Measurements from ENCODE around the gene NSMCE4A.
"Not testable (repeated sequence)": the region's sequence is repeated elsewhere in the genome, so short reads cannot be mapped to it uniquely, and the experiment has no call there.

Gene NSMCE4A, protein sequence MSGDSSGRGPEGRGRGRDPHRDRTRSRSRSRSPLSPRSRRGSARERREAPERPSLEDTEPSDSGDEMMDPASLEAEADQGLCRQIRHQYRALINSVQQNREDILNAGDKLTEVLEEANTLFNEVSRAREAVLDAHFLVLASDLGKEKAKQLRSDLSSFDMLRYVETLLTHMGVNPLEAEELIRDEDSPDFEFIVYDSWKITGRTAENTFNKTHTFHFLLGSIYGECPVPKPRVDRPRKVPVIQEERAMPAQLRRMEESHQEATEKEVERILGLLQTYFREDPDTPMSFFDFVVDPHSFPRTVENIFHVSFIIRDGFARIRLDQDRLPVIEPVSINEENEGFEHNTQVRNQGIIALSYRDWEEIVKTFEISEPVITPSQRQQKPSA

DNA sequence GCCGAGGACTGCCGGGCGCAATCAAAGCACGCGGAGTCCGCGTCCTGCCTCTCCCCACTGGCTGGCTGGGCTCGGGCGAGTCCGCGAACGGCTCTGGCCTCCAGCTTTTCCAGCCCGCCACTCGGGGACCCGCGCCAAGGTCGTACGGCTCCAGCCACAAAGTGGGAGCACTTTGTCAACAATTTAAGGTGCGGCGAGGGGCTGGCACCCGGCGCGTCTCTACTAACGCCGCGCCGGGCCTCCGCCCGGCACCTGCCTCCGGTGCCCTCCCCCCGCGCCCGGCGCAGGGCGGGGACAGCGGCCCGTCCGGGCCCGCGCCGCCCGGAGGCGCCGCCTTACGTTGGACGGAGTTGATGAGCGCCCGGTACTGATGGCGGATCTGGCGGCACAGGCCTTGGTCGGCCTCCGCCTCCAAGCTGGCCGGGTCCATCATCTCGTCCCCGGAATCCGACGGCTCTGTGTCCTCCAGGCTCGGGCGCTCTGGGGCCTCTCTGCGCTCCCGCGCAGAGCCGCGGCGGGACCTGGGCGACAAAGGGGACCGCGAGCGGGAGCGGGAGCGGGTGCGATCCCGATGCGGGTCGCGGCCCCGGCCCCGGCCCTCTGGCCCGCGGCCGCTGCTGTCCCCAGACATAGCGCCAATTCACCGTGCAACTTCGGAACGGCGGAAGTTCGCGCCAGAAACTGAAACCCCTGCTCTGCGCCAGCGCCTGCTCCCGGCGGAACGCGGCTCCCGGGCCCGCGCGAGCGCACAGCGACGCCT is at the start of gene NSMCE4A:
NSMCE4A (minus strand) TSS at position 683 of the 760 bp plus-strand sequence; CDS start at position 631, 52 bp downstream.
- peak; percentile 80 for DNase-seq (ENCODE audit: low spot score)

DNA sequence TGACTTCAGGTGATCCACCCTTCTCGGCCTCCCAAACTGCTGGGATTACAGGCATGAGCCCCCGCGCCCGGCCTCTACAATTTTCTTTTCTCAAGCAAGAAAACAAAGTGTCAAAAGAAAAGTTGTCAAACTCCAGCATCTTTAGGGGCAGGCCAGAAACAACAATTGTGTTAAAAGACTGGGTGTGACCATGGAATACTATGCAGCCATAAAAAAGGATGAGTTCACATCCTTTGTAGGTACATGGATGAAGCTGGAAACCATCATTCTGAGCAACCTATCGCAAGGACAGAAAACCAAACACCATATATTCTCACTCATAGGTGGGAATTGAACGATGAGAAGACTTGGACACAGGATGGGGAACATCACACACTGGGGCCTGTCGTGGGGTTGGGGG is 48.2 kb upstream of the NSMCE4A start:
- DNase-seq (ENCODE audit: low spot score): not testable (repeated sequence)

DNA sequence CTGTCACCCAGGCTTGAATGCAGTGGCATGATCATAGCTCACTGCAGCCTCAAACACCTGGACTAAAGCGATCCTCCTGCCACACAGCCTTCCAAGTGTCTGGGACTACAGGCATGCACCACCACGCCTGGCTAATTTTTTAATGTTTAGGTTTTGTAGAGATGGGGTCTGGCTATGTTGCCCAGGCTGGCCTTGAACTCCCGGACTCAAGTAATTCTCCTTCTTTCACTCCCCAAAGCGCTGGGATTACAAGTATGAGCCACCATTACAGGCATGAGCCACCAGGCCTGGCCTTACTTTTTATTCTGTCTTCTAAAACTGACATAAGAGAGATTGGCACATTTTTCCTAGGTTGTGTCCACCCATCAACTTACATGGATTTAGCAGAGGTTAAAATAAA is 47.3 kb upstream of the NSMCE4A start:
- no peak for DNase-seq (ENCODE audit: low spot score)

DNA sequence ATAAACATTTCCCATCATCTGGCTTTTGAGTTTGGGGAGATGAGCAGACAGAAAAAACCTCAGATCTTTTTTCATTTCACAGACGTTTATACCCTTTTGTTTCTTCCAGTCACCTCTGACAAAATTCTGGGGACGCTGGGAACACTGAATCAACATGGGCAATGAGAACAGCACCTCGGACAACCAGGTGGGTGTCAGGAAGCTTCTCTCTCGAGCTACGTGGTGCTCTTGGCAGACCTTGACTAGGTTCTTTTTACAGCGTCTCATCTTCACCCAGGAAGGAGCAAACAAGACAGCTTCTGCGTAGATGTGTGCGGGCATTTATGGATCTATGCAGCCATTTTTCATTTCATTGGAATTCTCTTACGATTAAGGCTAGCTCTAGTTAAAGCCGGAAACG is 46.8 kb upstream of the NSMCE4A start:
- no peak for DNase-seq (ENCODE audit: low spot score)

DNA sequence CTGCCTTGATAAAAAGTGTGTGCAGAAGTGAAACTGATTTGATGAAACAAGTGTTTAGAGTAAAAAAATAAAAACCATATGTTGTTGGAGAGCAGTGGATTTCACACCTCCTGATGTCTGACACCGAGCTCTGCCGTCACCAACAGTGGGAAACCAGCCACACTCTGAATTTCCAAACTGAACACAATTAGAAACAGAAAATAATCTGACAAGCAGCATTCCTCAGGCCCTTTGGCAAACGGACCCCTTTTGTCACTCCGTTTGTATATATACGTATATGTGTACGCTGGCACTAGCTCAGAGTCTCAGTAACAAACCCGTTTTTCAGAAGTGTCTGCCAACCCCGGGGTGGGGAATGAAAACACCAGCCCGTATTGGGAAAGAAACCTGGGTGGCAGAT is 46.4 kb upstream of the NSMCE4A start:
- no peak for DNase-seq (ENCODE audit: low spot score)

DNA sequence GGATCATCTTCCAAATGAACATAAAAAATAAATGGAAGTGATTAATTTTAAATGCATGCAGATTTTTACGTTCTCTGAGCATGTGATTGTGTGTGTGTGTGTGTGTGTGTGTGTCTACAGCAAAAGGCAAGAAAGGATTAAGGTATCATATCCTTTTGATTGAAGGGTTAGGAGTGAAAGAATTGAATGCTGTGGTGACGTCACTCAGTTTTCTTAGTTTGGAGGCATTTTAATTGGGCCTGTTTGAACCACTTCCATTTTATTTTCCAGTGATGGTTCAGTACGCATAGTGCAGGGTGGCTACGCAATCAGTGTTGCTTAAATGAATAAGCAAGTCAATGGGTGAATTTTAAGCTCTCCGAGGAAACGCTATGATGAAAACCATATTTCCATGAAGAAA is 45.2 kb upstream of the NSMCE4A start:
- DNase-seq (ENCODE audit: low spot score): no peak

DNA sequence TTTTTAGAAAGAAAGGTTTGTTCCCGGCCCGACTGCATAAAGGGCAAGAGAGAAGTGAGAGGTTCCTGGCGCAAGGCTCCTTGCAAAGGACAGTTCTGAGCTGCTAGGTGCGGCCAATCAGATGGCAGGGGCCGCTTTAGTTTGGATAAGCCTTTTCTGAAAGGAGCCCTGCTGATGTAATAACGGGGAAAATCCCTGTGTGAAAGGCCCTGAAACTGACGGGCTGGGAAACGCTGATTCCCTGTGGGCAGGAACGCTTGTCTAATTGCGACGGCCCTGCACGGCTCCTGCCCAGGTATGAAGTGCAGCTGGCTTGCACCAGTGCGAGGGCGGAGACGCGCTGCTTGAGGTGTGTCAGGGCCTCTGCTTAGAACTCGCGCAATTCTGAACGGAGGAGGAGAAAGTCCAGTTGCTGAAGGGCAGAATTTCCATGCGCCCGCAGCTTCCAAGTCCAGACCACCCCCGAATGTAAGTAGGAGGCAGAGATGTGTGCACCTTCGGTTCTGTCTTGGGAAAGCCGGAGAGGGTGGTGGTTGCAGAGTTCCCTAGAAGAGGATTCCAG is 44.5 kb upstream of the NSMCE4A start:
- no peak for DNase-seq (ENCODE audit: low spot score)

DNA sequence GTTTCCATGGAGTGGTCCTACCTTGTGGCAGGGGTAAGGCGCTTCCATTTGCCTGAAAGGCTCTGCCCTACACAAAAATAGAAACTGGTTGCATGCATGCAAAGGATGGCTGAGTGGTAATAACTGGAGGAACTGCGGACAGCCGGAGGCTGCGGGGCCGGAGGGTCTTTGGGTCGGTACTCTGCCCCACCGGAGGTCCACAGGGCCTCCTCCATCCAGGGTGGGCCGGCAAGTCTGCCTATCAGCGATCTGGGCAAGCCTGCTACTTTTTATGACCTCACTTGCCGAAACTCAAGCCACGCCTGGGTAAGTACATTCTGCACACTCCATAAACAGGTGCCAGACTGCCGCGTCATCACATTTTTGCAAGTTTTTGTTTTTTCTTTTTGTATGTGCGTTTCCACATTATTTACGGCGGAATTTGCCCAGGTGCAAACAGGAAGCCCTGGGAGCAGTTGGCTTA is 44.0 kb upstream of the NSMCE4A start:
- no peak for DNase-seq (ENCODE audit: low spot score)

DNA sequence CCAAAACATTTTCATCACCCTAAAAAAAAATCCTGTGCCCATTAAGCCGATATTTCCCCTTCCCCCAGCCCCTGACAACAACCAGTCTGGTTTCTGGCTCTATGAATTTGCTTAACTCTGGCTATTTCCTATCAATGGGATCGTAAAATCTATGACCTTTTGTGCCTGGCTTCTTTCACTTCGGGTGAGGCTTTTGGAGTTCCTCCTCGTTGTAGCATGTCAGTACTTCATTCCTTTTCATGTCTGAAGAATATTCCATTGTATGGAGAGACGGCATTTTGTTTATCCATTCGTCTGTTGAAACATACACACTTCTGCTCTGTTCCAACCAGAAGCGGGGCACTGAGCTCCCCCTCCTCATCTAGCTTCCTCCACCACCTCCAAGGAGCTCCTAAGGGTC is 43.5 kb upstream of the NSMCE4A start:
- DNase-seq (ENCODE audit: low spot score): no peak

DNA sequence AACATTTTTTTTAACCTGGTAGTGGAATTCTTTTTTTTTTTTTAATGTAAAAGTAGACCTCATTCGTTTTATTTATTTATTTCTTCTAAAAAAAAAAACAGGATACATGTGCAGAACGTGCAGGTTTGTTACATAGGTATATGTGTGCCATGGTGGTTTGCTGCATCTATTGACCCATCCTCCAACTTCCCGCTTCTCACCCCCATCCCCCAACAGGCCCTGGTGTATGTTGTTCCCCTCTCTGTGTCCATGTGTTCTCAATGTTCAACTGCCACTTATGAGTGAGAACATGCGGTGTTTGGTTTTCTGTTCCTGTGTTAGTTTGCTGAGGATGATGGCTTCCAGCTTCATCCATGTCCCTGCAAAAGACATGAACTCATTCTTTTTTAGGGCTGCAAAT is 42.9 kb upstream of the NSMCE4A start:
- DNase-seq (ENCODE audit: low spot score): not testable (repeated sequence)

DNA sequence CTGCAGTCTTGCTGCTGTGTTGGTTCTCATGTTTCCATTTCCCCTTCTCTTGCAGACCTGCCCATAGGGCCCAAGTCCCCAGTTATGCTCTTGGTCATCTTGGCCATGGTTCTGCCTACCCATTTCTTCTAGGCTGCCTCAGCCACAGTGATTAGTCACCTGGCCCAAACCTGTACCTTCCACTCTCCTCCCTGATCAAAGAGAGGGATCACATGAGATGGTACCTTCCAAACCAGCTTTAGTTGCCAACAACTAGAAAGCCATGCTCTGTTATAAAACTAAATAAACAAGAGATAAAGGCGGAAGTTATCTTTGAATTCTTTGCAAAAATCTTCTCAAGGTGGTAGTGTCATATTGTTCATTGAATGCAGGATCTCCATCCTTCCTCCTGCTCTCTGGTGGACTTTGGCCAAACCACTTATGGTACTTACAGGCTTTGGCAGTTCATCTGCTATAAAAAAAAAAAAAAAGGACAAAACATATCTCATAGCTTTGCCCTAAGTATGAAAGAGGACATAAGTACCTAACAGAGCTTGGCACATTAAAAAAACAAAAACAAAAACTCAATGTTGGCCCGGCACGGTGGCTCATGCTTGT is 39.7 kb upstream of the NSMCE4A start:
- no peak for DNase-seq (ENCODE audit: low spot score)

DNA sequence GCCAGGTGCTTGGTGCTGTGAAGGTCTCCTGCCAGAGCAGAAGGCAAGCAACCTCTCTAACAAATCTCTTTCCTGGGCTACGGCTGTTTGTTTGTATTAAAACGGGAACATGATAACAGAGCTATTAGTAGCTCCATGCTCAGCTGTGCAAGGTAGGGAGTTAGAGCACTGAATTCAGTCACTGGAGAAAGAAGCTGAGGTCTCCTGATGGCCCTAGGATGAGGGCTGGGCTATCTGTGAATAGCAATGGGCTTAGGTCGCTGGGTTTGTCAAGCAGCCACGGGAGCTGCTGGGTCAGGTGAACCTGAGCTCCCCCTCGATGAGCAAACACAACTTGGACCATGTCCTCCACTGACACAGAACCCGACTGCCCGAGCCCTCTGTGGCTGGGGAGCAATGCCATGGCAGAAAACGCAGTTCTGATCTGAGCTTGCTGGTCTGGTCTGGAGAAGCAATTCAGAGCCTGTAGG is 38.3 kb upstream of the NSMCE4A start:
- no peak for DNase-seq (ENCODE audit: low spot score)

DNA sequence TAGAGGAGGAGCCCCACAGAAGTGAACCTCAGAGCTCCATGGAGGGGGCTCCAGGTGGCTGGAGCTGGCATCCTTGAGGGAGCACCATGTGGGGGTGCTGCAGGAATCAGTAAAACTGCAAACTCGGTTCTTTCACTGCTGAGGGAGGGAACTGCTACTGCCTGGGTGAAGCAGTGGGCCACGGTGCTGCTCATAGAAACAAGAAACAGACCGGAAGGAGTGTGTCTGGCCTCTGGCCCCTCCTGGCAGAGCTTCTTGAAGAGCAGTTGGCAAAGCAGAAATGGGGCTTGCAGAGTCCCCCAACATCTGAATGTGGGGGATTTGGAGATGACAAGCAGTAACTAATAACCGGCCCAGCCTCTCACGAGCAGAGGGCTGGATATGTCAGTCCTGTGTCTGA is 37.7 kb upstream of the NSMCE4A start:
- DNase-seq (ENCODE audit: low spot score): no peak

DNA sequence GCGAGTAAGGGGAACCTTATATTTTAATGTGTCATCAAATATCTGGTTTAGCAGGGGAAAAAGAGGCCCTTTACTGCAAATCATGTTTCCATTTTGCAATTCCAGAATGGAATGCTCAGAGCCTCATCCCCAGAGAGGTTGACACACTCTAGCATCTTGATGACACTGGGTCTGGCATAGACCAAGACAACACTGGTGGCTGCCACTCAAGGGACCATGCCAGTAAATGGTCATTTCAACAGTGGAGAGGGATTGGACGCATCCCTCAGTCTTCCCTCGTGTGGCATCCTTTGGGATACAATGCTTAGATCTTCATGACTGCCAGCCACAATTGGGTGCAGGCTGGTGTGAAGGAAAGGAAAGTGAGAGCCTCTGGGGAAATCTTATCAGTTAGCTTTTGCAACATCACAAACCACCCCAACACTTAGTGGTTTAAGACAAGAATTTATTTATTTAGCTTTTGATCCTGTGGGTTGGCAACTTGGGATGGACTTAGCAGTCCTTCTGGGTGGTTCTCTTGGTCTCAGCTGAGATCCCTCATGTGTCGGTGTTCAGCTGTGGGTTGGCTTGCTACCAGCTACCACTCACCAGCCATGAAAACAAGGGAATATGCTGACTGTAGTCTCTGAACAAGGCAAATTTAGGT is 35.5 kb upstream of the NSMCE4A start:
- DNase-seq (ENCODE audit: low spot score): no peak

DNA sequence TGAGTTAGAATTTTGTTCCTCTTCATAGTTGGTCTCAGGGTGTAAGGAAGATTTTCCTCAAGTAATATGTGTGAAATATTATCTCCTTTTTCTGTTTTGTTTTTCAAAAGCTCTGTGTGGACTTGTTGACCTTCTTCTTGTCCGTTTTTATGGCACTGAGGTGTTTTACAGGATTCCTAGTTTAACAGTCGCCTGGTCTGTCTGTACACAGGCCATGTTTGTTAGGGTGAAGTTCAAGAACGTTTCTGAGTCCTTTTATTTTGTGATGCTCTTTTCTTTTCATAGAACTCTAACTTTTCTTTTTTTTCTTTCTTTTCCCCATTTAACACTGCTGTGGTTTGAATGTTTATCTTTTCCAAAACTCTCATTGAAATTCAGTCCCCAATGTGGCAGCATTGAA is 32.4 kb upstream of the NSMCE4A start:
- no peak for DNase-seq (ENCODE audit: low spot score)

DNA sequence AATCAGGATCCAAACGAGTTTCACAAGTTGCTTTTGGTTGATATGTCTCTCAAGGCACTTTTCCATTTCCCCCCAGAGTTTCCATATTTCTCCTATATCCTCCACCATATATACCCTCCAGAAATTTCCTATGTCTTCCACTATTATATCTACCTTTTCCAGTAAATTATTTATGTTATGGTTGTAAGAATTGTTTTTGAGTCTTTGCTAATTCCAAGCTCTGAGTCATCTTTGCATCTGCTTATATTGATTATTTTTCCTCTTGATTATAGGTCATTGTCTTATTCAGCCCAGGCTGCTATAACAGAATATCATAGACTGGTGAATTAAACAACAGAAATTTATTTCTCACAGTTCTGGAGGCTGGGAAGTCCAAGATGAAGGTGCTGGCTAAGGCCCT is 26.7 kb upstream of the NSMCE4A start:
- no peak for DNase-seq (ENCODE audit: low spot score)

DNA sequence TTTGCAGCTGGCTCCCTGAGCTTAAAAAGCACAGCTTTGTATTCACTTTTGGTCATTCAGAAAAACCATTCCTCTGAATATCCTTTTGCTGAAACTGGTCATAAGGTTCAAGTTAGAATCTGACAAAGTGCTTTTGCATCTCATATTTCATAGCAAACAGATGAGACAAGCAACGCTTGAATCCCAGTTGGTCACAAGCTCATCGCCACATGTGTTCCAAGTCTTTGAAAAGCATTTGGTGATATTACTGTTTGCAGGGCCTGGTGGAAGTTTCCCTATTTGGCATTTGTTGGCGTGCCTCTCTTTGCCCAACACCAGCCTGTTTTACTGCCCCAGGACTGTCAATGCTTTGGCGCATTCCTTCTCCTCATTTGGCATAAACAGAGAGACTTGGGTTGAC is 24.3 kb upstream of the NSMCE4A start:
- no peak for DNase-seq (ENCODE audit: low spot score)

DNA sequence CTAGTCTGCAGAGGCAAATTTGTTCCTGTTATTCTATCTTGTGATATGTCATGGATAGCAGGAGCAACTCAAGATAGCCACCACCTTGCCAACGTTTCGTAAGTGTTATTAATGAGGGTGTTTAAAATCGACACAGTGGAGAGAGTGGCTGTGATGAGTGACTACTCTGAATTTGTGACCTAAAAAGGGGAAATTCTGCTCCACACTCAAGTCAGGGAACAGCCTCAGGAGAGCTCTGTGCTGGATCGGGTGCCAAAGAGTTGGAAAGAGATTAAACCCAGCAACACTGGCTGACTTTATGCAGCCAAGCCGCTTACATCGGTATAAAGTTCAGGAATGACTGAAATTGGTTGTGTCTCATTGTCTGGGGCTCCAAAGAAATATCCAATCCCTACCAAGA is 23.4 kb upstream of the NSMCE4A start:
- no peak for DNase-seq (ENCODE audit: low spot score)

DNA sequence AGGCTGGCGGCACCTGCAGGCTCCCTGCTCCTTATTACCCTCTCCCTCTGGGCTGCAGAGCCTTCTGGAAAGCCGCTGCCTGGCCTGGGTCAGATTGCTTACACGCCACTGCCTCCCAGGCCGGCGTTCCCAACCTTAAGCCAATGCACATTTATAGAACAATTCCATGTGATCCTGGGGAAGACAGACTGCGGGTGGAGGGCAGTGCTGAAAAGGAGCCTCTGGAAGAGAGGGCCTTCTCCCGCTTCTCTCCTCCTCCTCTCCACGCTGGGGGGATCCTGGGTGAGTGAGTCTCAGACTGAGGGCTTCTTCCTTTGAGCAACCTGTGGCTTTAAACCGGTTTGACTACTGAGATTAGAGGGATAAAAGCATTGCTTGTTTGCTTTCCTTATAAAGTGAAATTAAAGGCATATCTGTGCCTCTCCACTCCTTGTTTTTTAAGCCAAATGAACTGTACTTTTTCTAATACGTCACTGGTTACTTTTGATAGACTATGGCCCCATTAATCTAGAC is 19.5 kb upstream of the NSMCE4A start:
- DNase-seq (ENCODE audit: low spot score): no peak

DNA sequence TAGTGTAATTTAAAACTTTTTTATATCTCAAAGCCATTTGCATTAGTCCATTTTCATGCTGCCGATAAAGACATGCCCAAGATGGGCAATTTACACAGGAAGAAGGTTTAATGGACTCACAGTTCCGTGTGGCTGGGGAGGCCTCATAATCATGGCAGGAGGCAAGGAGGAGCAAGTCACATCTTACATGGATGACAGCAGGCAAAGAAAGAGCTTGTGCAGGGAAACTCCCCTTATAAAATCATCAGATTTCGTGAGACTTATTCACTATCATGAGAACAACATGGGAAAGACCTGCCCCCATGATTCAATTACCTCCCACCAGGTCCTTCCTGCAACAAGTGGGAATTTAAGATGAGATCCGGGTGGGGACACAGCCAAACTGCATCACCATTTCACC is 16.7 kb upstream of the NSMCE4A start:
- DNase-seq (ENCODE audit: low spot score): not testable (repeated sequence)

DNA sequence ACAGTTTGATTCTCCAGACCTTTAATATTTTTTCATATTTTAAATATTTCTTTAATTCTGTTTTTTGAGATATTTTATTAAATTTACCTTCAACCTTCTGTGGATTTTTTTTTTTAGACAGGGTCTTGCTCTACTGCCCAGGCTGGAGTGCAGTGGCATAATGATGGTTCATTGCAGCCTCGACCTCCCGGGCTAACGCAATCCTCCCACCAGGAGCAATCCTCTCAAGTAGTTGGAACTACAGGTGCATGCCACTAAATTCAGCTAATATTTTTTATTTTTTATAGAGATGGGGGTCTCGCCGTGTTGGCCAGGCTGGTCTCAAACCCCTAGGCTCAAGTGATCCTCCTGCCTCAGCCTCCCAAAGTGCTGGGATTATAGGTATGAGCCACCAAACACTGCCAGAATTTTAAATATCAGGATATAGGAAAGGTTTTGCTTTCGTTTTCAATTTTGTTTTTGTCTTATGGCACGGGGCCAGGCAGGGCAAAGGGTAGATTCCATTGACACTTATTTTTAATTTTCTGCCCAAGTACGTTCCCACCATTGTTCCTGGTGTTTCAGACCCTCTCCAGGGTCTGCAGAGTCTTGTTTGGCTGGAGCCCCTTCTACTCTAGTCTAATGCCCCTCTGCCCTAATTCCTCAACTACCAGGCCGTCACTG is 15.1 kb upstream of the NSMCE4A start:
- no peak for DNase-seq (ENCODE audit: low spot score)

Measured in activated CD4-positive, alpha-beta T cell treated with anti-CD3 and anti-CD28 coated beads, Interleukin-2, Interleukin-4, amounts not matched to agents 100 ng/mL and 50 ng/mL, durations not matched to agents 16 hours and 8 hours (primary cell).